ENCODE data around the gene IFI27. TPM values are rescaled to one million over a fixed set of nuclear protein-coding genes. Genes with fewer than 3 reads are reported as not detected.

IFI27 gene
- total and polyA plus RNA-seq, 9 of the 15 experiments (the other 6 are each of a cell fraction or from before 2014, with no cell fraction given) = 0.19 to 3.4 (median 1.4) TPM; not detected in 1

DNA sequence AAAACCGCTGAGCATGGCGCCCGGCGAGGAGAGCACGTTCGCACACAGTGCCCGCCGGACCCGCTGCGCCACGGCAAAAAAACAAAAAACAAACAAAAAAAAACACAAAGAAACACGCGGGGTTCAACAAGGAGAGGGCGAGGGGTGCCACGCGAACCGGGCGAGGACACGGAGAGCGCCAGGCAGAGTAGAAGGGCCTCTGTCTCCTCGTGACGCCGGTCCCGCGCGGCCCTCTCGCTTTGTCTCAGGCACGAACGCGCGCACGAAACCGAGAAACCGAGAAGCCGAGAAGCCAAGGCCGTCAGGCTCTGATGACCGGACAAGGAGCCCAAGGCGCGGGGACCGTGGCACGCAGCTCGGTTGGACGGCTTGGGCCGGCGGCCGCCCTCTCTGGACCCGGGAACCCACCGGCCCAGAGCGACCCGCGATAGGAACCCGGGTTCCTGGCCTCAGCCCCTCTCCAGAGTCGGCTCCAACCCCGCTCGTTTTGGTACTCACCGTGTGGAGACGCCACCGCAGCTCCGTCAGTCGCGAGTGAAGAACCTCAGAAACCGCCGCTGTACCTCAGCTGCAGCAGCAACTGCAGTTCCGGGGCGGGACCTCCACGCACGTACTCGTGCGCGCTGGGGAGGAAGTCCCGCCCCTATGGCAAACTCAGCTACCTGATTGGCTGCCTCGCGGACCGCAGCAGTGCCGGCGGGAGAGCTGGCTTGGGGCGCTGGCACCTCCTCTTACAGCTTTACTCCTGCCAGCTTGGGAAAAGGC, 29.7 kb upstream of the IFI27 start, which contains the start of the genes DDX24 and IFI27L1 (continued):
- TF ChIP-seq WHSC1 (IDR thresholded peaks at IDR 0.05; ENCODE audit: low read length) (no peak), POLR2AphosphoS5 (IDR thresholded peaks at IDR 0.05; ENCODE audit: control insufficient read depth, insufficient read depth, low read depth, low read length) (peak; percentile 73; the same call in 1 of the 2 replicates), RBM39 (optimal IDR thresholded peaks at IDR 0.05; ENCODE audit: low read depth, low read length) (no peak), SIN3A (IDR thresholded peaks at IDR 0.05; ENCODE audit: borderline replicate concordance in 2 of 2, control insufficient read depth in 1 of 2, low read depth in 2 of 2, low read length in 2 of 2) (peak; percentile 41 to 56; a peak in 2 of 4 replicates), DNMT1 (IDR thresholded peaks at IDR 0.05) (no peak), YY1 (IDR thresholded peaks at IDR 0.05; ENCODE audit: borderline replicate concordance in 1 of 3, control insufficient read depth in 1 of 3, extremely low read depth in 1 of 3, insufficient read depth in 3 of 3, insufficient read length in 1 of 3, insufficient replicate concordance in 2 of 3, low read depth in 1 of 3, low read length in 2 of 3) (peak in 1 of 3 experiments; percentile 76), CSDE1 (IDR thresholded peaks at IDR 0.05) (no peak), EWSR1 (IDR thresholded peaks at IDR 0.05; ENCODE audit: borderline replicate concordance, low read depth, partially characterized antibody) (no peak), ZNF347 (CRISPR knock-in tag; IDR thresholded peaks at IDR 0.05; ENCODE audit: low read depth) (no peak), BCL6 (CRISPR knock-in tag; IDR thresholded peaks at IDR 0.05) (no peak), SMAD4 (CRISPR knock-in tag; conservative IDR thresholded peaks at IDR 0.05) (no peak), ELF1 (tag; IDR thresholded peaks at IDR 0.05) (peak; percentile 42; the same call in 1 of the 2 replicates), CEBPG (CRISPR knock-in tag; IDR thresholded peaks at IDR 0.05) (no peak), CEBPG (tag; conservative IDR thresholded peaks at IDR 0.05 in 1 of 2, IDR thresholded peaks at IDR 0.05 in 1 of 2) (no peak), TAF1 (IDR thresholded peaks at IDR 0.05; ENCODE audit: control insufficient read depth, extremely low read depth, insufficient read depth, low read length, severe bottlenecking) (peak; percentile 76), SPI1 (IDR thresholded peaks at IDR 0.05; ENCODE audit: borderline replicate concordance, low read depth, low read length) (peak; percentile 84), KDM5B (IDR thresholded peaks at IDR 0.05; ENCODE audit: insufficient replicate concordance, low read depth, low read length) (peak; percentile 91)
- TF ChIP-seq, protein P1, sequence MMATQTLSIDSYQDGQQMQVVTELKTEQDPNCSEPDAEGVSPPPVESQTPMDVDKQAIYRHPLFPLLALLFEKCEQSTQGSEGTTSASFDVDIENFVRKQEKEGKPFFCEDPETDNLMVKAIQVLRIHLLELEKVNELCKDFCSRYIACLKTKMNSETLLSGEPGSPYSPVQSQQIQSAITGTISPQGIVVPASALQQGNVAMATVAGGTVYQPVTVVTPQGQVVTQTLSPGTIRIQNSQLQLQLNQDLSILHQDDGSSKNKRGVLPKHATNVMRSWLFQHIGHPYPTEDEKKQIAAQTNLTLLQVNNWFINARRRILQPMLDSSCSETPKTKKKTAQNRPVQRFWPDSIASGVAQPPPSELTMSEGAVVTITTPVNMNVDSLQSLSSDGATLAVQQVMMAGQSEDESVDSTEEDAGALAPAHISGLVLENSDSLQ (IDR thresholded peaks at IDR 0.05) = 0 out of 2 replicates have a peak, but pooled peaks have one; percentile 24
- TF ChIP-seq, protein P2, sequence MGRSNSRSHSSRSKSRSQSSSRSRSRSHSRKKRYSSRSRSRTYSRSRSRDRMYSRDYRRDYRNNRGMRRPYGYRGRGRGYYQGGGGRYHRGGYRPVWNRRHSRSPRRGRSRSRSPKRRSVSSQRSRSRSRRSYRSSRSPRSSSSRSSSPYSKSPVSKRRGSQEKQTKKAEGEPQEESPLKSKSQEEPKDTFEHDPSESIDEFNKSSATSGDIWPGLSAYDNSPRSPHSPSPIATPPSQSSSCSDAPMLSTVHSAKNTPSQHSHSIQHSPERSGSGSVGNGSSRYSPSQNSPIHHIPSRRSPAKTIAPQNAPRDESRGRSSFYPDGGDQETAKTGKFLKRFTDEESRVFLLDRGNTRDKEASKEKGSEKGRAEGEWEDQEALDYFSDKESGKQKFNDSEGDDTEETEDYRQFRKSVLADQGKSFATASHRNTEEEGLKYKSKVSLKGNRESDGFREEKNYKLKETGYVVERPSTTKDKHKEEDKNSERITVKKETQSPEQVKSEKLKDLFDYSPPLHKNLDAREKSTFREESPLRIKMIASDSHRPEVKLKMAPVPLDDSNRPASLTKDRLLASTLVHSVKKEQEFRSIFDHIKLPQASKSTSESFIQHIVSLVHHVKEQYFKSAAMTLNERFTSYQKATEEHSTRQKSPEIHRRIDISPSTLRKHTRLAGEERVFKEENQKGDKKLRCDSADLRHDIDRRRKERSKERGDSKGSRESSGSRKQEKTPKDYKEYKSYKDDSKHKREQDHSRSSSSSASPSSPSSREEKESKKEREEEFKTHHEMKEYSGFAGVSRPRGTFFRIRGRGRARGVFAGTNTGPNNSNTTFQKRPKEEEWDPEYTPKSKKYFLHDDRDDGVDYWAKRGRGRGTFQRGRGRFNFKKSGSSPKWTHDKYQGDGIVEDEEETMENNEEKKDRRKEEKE (IDR thresholded peaks at IDR 0.05; ENCODE audit: borderline replicate concordance in 1 of 2, control insufficient read depth in 1 of 2, low read depth in 2 of 2, low read length in 1 of 2) = no peak
- TF ChIP-seq, protein P3, sequence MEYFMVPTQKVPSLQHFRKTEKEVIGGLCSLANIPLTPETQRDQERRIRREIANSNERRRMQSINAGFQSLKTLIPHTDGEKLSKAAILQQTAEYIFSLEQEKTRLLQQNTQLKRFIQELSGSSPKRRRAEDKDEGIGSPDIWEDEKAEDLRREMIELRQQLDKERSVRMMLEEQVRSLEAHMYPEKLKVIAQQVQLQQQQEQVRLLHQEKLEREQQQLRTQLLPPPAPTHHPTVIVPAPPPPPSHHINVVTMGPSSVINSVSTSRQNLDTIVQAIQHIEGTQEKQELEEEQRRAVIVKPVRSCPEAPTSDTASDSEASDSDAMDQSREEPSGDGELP (CRISPR knock-in tag; IDR thresholded peaks at IDR 0.05; ENCODE audit: borderline replicate concordance) = peak; percentile 80
